ENCODE measurements around the gene SYNGAP1. TPM values are rescaled to one million over a fixed set of nuclear protein-coding genes. Genes with fewer than 3 reads are reported as not detected.

The SYNGAP1 gene
- total and polyA plus RNA-seq, 2 of the 8 experiments (the other 6 are each of a cell fraction or from before 2014, with no cell fraction given): 31.0 to 101 TPM

DNA sequence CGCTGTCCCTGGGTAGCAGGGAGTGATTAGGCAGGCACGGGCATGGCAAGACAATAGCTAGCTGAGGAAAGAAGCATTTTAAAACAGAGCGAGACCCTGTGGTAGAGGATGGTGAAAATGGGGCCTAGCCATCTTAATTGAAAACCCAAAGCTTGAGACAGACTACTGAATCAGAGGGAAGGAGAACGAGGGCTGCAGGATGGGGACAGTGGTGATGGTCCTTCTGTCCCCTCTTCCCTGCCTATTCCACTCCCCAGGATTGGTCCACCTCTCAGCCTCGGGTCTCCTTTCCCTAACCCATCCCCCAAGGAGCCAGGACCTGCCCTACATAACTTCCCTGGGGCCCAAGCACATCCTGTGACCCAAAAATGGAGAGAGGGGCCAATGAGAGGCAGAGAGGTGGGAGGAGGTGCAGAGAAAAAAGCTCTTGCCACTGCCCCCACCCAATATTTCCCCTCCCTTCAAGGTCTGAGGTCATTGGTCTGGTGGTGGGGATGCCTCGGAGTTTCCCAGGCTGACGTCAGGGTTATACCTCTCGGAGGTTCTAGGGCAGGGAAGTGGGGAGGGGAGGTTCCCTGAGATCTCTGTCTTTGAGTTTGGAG is 1.1 kb upstream of the SYNGAP1 start (continued):
- TF ChIP-seq RFX5 (IDR thresholded peaks at IDR 0.05; ENCODE audit: borderline replicate concordance, low read depth, low read length) (no peak), CTCF (IDR thresholded peaks at IDR 0.05; ENCODE audit: control extremely low read depth in 1 of 3, insufficient read depth in 1 of 3, low read depth in 1 of 3, low read length in 3 of 3) (no peak), E2F6 (IDR thresholded peaks at IDR 0.05) (no peak), CEBPB (IDR thresholded peaks at IDR 0.05; ENCODE audit: low read depth, low read length) (no peak), SRF (IDR thresholded peaks at IDR 0.05; ENCODE audit: low read depth, low read length) (no peak)
